Measurements from ENCODE around the gene ATP11C. TPM values are rescaled to one million over a fixed set of nuclear protein-coding genes. Genes with fewer than 3 reads are reported as not detected.

ATP11C gene
- total RNA-seq, 1 experiment from 2014 or later: 38.6 TPM

DNA sequence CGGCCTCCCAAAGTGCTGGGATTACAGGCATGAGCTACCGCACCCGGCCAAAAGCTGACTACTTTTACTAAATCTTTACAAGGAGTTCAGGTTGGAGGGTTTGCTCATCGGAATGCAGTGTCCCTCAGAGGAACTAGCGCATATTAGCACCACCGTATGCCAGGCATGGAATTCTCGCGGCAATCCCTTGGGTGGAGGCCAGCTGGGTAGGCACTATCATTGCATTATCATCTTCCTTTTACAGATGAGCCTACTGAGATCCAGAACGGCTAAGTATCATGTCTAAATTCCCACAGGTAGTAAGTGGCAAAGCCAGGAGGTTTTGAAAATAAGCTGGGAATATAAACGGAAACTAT, 38.5 kb upstream of the ATP11C start:
- H3K27ac Mint-ChIP-seq: no peak overlapping the region
- H3K36me3 Mint-ChIP-seq: peaks cover 2% of the 10 kb centered on the region; the same call in 1 of the 2 replicates
- H3K4me3 Mint-ChIP-seq: peak overlapping the region; percentile 60
- CTCF ChIA-PET: interaction anchor here (0.6 to 0.7 kb wide), 3 partner anchors 58 to 819 kb away, joined by 5 to 7 read pairs (median 6); no protein-coding TSS in a partner anchor
- DNase-seq (ENCODE audit: low spot score) (no peak), ATAC-seq (no peak; the same call in 1 of the 2 replicates)
- peaks cover 8% of the 10 kb centered on the region for H3K4me1 Mint-ChIP-seq
- TF ChIP-seq GABPB1 (CRISPR knock-in tag; IDR thresholded peaks at IDR 0.05): no peak
- TF ChIP-seq FOXP1 (CRISPR knock-in tag; IDR thresholded peaks at IDR 0.05; ENCODE audit: borderline replicate concordance): no peak
- TF ChIP-seq, protein P1, sequence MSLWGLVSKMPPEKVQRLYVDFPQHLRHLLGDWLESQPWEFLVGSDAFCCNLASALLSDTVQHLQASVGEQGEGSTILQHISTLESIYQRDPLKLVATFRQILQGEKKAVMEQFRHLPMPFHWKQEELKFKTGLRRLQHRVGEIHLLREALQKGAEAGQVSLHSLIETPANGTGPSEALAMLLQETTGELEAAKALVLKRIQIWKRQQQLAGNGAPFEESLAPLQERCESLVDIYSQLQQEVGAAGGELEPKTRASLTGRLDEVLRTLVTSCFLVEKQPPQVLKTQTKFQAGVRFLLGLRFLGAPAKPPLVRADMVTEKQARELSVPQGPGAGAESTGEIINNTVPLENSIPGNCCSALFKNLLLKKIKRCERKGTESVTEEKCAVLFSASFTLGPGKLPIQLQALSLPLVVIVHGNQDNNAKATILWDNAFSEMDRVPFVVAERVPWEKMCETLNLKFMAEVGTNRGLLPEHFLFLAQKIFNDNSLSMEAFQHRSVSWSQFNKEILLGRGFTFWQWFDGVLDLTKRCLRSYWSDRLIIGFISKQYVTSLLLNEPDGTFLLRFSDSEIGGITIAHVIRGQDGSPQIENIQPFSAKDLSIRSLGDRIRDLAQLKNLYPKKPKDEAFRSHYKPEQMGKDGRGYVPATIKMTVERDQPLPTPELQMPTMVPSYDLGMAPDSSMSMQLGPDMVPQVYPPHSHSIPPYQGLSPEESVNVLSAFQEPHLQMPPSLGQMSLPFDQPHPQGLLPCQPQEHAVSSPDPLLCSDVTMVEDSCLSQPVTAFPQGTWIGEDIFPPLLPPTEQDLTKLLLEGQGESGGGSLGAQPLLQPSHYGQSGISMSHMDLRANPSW (CRISPR knock-in tag; conservative IDR thresholded peaks at IDR 0.05; ENCODE audit: low read depth): no peak
- no peak for TF ChIP-seq SOX15 (CRISPR knock-in tag; IDR thresholded peaks at IDR 0.05)
- TF ChIP-seq ELF4 (CRISPR knock-in tag; IDR thresholded peaks at IDR 0.05; ENCODE audit: low read depth): no peak
- TF ChIP-seq, protein P2, sequence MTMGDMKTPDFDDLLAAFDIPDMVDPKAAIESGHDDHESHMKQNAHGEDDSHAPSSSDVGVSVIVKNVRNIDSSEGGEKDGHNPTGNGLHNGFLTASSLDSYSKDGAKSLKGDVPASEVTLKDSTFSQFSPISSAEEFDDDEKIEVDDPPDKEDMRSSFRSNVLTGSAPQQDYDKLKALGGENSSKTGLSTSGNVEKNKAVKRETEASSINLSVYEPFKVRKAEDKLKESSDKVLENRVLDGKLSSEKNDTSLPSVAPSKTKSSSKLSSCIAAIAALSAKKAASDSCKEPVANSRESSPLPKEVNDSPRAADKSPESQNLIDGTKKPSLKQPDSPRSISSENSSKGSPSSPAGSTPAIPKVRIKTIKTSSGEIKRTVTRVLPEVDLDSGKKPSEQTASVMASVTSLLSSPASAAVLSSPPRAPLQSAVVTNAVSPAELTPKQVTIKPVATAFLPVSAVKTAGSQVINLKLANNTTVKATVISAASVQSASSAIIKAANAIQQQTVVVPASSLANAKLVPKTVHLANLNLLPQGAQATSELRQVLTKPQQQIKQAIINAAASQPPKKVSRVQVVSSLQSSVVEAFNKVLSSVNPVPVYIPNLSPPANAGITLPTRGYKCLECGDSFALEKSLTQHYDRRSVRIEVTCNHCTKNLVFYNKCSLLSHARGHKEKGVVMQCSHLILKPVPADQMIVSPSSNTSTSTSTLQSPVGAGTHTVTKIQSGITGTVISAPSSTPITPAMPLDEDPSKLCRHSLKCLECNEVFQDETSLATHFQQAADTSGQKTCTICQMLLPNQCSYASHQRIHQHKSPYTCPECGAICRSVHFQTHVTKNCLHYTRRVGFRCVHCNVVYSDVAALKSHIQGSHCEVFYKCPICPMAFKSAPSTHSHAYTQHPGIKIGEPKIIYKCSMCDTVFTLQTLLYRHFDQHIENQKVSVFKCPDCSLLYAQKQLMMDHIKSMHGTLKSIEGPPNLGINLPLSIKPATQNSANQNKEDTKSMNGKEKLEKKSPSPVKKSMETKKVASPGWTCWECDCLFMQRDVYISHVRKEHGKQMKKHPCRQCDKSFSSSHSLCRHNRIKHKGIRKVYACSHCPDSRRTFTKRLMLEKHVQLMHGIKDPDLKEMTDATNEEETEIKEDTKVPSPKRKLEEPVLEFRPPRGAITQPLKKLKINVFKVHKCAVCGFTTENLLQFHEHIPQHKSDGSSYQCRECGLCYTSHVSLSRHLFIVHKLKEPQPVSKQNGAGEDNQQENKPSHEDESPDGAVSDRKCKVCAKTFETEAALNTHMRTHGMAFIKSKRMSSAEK (CRISPR knock-in tag; IDR thresholded peaks at IDR 0.05; ENCODE audit: borderline replicate concordance): no peak
- TF ChIP-seq IRF2 (CRISPR knock-in tag; IDR thresholded peaks at IDR 0.05; ENCODE audit: borderline replicate concordance, low read depth): no peak
- TF ChIP-seq, protein P3, sequence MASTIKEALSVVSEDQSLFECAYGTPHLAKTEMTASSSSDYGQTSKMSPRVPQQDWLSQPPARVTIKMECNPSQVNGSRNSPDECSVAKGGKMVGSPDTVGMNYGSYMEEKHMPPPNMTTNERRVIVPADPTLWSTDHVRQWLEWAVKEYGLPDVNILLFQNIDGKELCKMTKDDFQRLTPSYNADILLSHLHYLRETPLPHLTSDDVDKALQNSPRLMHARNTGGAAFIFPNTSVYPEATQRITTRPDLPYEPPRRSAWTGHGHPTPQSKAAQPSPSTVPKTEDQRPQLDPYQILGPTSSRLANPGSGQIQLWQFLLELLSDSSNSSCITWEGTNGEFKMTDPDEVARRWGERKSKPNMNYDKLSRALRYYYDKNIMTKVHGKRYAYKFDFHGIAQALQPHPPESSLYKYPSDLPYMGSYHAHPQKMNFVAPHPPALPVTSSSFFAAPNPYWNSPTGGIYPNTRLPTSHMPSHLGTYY (CRISPR knock-in tag; IDR thresholded peaks at IDR 0.05): no peak
- TF ChIP-seq, protein P4, sequence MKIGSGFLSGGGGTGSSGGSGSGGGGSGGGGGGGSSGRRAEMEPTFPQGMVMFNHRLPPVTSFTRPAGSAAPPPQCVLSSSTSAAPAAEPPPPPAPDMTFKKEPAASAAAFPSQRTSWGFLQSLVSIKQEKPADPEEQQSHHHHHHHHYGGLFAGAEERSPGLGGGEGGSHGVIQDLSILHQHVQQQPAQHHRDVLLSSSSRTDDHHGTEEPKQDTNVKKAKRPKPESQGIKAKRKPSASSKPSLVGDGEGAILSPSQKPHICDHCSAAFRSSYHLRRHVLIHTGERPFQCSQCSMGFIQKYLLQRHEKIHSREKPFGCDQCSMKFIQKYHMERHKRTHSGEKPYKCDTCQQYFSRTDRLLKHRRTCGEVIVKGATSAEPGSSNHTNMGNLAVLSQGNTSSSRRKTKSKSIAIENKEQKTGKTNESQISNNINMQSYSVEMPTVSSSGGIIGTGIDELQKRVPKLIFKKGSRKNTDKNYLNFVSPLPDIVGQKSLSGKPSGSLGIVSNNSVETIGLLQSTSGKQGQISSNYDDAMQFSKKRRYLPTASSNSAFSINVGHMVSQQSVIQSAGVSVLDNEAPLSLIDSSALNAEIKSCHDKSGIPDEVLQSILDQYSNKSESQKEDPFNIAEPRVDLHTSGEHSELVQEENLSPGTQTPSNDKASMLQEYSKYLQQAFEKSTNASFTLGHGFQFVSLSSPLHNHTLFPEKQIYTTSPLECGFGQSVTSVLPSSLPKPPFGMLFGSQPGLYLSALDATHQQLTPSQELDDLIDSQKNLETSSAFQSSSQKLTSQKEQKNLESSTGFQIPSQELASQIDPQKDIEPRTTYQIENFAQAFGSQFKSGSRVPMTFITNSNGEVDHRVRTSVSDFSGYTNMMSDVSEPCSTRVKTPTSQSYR (CRISPR knock-in tag; IDR thresholded peaks at IDR 0.05): no peak
- no peak for TF ChIP-seq ZNF423 (CRISPR knock-in tag; IDR thresholded peaks at IDR 0.05)
- H3K9me3 Mint-ChIP-seq: peaks cover 4% of the 10 kb centered on the region
- POLR2A ChIA-PET: no interaction called here
- peaks cover 17% of the 10 kb centered on the region for H3K27me3 Mint-ChIP-seq (ENCODE audit: low read depth)

DNA sequence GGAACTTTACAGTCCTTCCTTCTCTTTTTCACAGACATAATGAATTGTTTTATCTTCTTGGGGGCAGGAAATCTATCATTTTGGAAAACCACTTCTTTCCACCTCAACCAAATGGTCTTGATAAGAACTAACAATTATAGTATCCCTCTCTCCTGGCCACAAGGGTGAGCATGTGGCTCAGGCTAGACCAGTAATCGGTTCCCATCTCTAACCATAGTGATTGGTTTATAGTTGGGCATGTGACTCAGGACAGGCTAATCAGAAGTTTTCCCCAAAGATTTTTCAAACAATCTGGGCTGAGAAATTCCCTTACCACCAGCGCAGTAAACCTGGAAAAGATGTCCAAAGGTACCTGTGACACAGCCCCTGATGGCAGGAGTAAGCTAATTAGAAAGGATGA, 36.4 kb upstream of the ATP11C start:
- Mint-ChIP-seq H3K27ac (no peak overlapping the region), H3K27me3 (ENCODE audit: low read depth) (peaks cover 17% of the 10 kb centered on the region), H3K4me3 (no peak overlapping the region), H3K36me3 (no peaks in the 10 kb centered on the region), H3K9me3 (no peaks in the 10 kb centered on the region), H3K4me1 (peaks cover 8% of the 10 kb centered on the region)
- DNase-seq (ENCODE audit: low spot score) (no peak), ATAC-seq (peak; percentile 73)
- POLR2A ChIA-PET: no interaction called here
- CTCF ChIA-PET: no interaction called here
- TF ChIP-seq MXD4 (CRISPR knock-in tag; IDR thresholded peaks at IDR 0.05; ENCODE audit: borderline replicate concordance) (no peak), PRRX2 (CRISPR knock-in tag; IDR thresholded peaks at IDR 0.05) (no peak)
- TF ChIP-seq, protein P4 (CRISPR knock-in tag; IDR thresholded peaks at IDR 0.05): no peak
- TF ChIP-seq, protein P5, sequence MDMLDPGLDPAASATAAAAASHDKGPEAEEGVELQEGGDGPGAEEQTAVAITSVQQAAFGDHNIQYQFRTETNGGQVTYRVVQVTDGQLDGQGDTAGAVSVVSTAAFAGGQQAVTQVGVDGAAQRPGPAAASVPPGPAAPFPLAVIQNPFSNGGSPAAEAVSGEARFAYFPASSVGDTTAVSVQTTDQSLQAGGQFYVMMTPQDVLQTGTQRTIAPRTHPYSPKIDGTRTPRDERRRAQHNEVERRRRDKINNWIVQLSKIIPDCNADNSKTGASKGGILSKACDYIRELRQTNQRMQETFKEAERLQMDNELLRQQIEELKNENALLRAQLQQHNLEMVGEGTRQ (CRISPR knock-in tag; IDR thresholded peaks at IDR 0.05): peak; percentile 45

Measured in WTC11 (cell line).